Left kidney (tissue), 2 donors: ENCODE results near the gene MYH9. TPM values are rescaled to one million over a fixed set of nuclear protein-coding genes. Genes with fewer than 3 reads are reported as not detected.

Experiments used
- DNase-seq: peaks from one replicate; pipeline ENCODE4 v3.0.0-alpha.2; 2013
- polyA plus RNA-seq: library from polyadenylated mRNA; unstranded; fragments of 120-200 nt; gene quantifications from one replicate; pipeline ENCODE4 v1.2.1, GENCODE V29; 2013; ENCODE audit not compliant: insufficient read length

MYH9 gene
- polyA plus RNA-seq, 1 donor, result 263 TPM

DNA sequence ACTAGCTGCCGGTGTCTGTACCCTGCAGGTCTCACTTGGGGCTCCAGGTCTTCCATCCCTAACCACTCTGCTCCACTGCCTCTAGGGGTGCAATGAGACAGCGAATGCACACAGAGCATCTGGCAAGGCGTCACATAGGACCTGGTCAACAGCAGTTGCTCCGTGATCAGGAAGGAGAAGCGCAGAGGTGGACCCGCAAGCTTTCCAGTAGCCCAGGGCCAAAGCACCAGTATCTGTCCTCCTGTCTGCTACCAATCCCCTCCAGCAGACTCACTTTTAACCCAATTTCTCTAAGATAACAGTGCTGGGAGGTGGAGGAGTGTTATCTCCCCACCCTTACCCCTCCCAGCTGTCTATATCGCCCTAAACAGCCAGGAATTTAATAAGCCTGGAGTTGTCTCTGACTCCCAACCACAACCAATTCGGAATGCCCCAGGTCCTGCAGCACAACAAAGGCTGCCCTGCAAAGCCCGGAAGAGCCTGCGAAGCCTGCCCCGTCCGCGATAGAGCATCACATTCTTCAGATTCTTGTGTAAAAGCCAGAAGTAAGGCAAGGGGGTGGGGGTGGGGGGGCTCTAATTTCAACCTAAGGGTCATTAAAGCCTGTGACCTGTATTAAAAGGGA is 19.3 kb downstream of the MYH9 start:
- DNase-seq, result no peak

DNA sequence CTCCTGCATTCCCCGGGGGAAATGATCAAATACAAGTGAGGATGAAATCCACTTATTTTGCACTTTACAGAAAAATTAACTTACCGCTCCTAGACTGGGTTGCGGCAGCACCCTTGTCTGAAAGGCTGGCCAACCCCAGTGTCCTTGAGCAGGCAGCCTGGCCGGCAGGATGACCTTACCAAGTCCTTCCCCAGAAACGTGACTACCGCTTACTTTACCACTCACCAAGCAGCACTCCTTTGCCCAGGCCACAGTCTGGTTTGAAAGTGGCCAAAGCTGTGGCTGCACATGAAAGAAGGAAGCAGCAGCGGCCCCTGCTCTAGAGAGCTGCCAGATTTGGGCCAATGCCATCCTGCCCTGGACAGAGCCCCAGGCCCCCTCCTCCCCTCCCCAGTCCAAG is 20.3 kb downstream of the MYH9 start:
- DNase-seq, result no peak

DNA sequence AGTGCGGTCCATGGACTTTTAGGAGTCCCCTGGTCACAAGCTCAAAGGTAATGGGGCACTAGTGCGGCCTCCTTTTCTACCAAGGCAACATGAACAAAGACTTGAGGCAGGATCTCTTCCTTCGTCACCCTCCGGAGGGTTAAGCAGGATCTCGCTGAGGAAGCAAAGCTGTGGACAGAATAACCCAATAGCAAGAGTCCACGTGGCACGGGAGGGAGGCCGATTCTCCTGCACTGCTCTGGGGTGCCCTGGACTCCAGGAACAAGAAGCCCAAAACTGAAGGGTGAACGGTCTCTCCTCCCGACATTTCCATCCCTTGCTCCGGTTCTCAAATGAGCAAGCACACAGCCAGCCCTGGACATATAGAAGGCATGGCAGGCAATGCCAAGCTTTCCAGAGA is 20.7 kb downstream of the MYH9 start:
- no peak for DNase-seq

DNA sequence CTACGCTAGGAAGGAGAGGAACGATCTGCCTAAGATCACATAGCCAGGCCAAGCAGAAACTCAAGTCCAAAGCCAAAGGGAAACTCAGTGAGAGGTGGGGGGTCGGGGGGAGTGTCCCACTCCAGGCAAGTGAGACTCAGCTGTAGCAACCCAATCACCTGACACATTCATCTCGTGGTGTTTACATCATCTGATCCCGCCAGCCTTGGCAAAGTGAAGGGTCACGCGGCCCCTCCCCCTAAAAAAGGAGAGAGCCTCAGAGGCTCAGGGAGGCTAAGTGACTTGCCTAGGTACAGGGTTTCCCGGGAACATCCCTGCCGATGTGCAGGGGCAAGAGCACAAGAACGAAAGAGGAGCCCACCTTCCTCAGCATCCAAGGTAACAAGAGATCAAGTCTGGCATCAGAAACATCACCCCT is 21.5 kb downstream of the MYH9 start:
- no peak for DNase-seq

DNA sequence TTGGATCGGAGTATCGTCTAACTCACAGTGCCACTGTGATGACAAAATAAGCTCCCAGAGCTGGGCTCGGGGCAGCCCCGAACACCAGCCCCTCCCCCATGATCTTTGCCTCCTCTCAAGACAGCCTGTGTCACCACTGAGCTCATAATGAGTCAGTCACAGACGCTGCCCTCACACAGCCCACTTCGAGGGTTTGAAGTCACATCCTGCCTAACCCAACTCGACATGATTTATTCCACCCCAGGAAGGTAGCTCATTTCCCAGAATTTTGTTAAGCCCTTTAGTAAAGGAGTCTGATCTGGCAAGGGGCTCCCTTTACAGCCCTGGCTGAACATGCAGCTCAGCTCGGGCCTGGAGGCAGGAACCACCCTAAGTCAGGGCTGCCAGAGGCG is 22.8 kb downstream of the MYH9 start:
- DNase-seq, result no peak

DNA sequence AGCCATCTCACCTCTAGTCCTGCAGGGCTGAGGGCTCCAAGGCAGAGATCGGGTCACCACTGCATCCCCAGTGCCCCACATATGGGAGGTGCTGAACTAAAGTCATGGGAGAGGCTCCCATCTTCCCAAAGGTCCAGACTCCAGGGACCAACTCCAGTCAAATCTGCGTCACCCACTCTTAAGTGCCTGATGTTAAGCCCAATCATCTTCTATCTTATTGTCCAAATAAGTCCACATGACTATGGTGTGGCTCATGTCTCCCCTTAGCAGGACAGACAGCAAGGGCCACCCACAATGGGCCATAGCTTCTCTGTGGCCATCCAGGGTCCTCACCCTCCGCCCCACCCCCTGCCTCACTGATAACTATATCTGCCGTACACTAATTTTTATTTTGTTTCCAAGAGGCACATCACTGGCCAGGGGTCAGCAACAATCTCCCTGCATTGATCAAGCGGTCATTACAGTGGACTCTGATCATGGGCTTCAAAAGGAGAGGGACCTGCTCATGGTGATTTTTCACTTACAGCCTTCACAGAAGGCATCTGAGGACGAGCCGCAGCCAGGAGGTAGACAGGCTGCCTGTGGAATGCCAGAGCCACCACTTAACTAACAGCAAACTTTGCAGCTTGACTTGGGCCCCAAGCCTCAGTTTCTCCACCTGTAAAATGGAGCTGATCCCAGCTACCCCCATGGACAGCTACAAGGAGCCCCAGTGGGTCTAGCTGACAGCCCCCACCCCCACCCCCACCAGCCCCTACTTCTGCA is 23.3 kb downstream of the MYH9 start:
- DNase-seq, result no peak

DNA sequence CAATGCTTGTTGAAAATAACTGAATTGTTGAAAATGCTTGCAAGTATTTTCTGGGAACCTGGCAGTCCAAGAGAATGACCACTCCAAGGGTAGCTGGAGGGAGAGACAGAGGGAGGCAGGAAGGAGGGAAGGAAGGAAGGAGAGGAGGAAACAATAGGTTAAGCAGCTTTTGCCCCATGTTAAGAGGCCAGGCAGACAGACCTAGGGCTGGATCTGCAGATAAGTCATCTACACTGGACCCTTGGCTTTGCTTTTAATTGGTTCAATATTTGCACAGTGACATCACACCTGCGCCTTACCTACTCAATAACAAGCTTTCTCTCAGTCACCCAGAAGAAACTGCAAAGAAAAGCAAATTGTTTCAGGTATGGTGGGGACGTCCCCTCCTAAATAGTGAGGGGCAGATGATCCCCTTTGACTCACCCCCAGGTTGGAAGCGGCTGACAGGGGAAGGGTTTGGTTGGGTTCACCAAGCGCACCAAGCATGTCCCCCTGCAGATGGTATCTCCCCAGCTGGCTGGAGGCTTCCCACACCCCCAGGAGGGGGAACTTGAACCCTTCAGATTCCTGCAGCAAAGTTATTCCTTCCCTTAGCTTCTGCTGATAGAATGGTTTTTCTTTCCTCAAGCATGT is 24.3 kb downstream of the MYH9 start:
- DNase-seq, result no peak

DNA sequence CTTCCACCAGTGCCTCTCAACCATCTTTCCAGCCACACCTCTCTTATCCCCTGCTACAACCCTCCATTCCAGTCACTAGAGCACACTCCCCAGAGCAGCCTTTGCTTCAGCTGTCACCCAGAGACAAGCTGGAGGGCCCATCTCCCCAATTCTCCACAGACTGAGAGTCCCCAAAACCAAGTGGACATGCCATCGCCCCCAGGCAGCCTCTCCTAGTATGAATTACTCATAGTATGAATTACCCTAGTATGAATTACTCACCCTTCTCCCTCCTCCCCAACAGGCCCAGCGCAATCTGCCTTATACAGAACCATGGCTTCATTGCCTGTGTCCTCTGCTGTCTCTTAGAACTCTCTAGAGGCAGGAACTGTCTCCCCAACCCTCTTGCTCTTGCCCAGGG is 24.8 kb downstream of the MYH9 start:
- DNase-seq, result no peak

DNA sequence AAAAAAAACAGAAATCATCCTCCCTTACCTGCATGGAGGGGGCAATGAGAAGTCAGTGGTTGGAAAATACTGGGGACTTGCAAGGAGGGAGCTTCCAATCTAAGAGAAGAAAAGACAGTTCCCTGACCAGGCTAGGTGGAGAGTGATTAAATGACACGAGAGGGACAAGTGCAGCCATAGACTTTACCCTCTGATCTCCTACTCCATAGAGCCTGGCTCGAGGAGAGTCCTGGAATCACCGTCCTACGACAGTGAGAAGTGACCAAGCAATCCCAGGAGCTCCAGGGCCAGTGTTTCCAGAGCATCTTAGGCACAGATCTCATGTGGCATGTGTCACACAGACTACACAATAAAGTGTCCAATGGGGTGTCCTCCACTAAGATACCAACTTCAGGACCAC is 25.7 kb downstream of the MYH9 start:
- no peak for DNase-seq

DNA sequence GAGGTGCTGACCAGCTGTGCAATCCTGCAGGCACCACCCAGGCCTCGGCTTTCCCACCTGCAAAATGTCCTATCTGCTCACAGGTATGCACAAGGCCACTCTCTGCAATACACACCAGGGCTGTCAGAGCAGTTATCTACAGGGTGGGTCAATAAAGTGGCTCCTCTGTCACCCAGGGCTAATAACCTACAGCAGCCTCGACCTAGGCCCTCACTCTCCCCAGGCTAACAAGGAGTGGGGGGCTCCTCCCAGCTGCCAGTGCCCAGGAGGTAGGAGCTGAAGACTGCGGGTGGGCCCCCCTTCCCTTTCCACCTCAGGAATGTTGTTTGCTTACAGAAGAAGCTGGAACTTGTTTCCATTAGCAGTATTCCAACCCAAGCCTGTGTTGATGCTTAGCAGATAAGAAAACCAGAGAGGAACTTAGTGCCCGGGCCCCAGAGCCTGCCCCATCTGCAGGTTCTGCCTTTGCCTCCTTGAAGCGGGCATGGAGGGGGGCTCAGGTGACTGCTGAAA is 26.8 kb downstream of the MYH9 start:
- no peak for DNase-seq

DNA sequence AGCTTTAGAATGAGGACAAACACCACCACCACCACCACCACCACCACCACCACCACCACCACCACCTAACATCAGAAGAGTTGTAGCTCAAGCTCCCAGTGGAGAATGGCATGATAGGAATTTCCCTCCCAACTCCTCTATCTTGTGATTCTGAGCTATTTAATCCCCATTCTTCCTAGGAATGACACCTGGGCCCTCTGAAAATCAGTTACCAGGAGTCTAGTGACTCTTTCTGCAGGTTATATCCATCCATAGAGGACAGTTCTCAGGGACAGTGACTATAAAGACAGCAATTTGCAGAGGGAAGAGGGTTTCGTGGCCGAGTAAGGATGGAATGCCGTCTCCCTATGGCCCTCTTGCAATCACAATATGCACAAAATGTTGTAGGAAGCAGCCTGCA is 27.8 kb downstream of the MYH9 start:
- DNase-seq, result no peak

DNA sequence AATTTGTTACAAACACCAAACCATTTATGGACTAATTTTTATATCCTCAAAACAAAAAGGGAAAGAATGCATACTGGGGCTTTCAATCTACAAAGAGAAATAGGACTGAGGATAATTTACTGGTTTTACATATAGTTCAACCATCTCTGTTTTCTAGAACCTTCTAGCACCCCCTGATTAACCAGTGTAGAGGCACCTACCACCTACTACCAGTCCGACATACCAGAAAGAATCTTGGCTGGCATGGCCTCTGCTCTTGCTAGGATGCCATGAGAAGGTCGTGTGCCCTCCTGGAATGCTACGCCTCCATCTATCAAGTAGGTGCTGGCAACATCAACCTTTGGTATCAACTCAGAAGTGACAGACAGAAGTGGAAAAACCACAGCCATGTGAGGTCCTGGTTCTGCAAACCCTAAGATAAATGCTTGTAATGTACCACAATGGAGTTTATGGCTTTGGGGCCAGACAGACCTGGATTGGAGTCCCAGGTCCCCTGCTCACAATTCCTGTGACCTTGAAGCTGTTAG is 28.2 kb downstream of the MYH9 start:
- DNase-seq, result no peak

DNA sequence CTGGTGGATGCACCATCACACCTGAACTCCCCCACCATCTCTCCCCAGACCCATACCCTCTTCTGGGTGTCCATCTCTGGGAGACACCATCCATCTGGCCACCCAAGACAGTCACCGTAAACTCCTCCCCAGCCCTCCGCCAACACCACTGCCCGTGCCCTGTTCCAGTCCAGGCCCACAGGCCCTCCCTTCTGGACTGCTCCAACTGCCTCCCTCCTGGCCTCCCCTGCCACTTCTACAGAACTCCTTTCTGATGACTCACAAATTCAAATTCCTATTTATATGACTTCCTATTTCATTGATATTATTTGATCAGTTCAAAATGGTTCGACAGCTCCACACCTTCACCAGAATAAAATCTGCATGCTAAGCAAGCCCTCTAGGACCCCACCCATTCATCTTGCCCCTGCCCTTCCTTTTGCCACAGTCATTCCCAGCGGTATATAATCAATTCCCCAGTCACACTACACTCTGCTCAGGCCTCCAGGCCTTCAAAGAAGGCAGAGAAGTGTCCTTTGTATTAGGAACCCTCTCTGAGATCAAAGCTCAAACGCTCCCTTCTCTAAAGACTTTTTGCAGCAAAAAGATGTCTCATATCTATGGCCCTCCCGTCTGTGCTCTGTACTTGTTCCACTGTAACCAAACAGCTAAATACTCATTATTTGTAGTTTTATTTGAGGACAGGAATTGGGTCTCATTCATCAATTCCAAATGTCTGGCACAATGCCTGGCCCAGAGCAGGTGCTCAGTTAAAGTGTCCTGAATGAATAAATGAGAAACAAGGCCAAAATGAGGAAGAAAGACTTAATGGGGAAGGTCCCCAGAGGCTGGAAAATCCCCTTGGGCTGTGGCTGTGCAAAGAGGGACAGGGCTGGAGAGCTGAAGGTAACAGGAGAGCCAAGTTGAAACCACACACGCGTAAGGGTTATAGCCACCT is 29.0 kb downstream of the MYH9 start:
- no peak for DNase-seq

DNA sequence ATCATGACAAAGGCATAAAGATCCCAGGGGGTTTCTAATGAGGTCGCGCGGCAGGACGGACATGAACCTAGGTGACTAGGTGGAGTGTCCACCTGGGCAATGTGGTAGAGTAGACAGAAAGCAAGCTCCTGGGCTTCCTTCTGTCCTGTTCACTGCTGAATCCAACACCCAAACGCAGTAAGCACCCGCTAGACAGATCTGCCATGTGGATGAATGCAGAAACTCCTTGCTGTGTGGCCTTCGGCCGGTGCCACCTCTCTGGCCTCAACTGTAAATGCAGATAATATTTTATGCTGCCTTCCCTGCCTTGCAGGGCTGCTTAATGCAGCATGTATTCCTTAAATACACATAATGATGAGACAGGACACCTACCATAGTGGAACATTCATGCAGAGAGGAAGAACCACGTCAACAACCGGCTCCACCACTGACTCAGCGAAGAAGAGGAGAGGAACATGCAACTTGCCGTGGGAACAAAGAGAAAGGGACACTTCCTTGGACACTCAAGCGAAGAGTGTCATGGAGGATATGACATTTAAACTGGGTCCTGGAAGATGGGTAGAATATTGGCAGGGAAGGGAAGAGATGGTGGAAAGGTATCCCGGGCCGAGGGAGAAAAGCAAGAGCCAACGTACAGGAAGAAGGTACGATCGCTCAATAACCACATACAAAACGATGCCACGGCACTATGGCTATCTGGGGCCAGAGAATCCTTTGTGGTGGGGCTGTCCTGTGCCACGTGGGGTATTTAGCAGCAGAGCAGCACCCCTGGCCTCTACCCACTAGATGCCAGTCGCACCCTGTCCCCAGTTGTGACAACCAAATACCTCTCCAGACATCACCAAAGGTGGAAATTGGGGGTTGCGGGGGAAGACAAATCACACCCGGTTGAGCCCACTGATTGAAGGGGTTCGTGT is 30.8 kb downstream of the MYH9 start:
- DNase-seq, result no peak

DNA sequence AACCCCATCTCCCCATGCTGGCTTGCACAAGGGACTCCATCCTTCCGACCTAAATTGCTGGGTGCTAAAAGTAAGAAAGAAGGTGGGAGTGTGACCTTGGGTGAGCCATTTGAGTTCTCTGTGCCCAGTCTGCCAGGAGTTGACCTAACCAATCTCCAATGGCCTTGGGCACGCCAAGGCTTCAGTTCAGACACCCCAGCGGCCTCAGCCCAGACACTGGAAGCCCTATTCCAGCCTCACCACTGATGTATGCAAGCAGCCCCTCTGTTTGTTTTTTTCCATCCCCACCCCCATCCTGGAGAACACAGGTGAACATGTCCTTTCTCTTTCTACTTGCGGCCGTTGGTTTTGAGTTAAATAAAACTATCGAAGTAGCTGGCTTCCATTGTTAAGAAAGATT is 31.9 kb downstream of the MYH9 start:
- no peak for DNase-seq

DNA sequence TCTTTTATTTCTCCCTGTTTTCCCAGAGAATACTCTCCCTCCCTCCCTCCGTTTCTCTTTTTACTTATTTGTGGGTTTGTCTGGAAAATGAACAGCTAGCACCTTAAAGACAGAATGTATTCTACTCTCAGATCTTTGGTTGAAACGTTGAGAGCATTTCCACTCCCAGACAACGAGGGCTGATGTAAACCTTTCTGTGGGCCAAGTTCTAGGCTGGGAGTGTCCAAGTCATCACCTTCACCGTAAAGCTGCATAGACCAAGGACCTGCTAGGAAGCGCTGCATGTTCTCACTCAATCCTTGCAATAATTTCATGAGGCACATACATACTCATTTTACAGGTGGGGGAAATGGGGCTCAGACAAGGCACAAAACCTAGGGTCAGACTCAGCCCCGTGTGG is 32.4 kb downstream of the MYH9 start:
- DNase-seq, result no peak

DNA sequence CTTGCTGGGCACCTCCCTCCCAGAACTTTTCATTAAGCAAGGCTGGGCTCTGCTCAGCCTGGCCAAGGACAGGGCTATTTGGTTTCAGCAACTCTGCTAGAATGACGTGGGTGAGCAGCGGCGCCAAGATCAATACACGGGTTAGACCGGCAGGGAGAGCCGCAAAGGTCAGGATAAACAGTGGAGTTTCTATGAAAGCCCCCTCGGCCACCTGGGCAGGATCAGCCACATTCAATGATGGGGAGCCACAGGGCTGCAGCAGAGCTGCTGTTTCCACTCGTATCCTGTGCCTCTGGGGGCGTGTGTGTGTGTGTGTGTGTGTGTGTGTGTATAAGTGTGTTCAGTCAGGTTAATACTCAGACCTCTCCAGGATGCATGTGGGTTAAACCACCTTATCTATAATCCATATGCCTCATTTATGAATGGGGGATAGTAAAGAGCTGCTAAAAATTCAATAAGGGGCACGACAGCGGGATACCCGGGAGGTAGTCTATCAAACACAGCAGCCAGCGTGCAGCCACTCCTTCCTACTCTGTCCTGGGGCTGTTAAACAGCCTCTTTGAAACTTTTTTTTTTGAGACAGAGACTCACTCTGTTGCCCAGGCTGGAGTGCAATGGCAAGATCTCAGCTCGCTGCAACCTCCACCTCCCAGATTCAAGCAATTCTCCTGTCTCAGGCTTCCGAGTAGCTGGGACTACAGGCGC is 34.8 kb downstream of the MYH9 start:
- no peak for DNase-seq

DNA sequence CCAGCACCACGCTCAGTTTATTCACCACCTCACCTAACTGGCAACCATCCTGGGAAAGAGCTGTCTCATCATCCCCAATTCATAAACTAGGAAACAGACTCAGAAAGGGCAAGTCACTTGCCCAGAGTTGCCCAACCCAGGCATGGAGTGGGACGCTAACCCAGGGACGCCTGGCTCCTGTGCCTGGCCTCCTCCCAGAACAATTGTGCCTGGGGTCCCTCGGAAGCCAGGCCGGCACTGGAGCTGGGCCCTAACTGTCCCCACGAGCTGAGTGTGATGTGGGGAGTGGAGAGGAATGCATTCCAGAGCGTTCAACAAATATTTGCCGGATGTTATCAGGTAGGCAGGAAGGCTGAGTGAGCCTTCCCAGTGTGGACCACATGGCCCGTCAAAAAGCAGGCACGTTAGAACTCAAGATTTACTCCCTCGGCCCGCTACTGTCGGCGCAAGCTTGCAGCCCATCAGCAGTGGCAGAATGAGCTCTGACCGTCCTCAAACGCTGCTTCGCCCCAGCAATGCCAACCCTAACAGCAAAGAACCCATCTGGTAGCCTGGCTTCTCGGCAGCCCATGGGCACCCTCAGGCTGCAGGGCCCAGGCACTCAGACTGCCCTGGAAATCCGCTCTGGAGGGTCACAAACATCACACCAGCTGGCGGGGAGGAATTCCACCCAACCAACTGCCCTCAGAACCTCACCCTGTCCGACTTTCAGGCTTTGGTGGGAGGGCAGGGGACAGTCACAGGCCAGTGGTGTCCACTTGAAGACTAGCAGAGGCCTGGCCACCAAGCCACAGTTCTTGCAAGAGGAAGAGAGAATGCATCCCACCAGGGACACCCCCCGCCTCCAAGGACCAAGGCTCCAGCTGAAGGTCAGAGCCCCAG is 35.6 kb downstream of the MYH9 start:
- DNase-seq, result no peak
